Endodermal cell (in vitro differentiated cells): ENCODE results near the gene C2orf66. TPM values are rescaled to one million over a fixed set of nuclear protein-coding genes. Genes with fewer than 3 reads are reported as not detected.

Source experiments
- DNase-seq: peaks from one replicate; pipeline ENCODE4 v3.0.0-alpha.2; 2017
- H3K27ac ChIP-seq: 2 replicates; pipeline ENCODE4 v1.5.1; 2013; ENCODE audit warnings: mild to moderate bottlenecking, low read depth, low read length, moderate library complexity
- H3K27me3 ChIP-seq: 2 replicates; pipeline ENCODE4 v1.6.1; 2013; ENCODE audit warnings: mild to moderate bottlenecking, low read length, moderate library complexity; ENCODE audit not compliant: insufficient read depth, control insufficient read depth, poor library complexity, severe bottlenecking
- H3K36me3 ChIP-seq: 2 replicates; pipeline ENCODE4 v1.7.0; 2013; ENCODE audit warnings: mild to moderate bottlenecking, low read length, moderate library complexity; ENCODE audit not compliant: control insufficient read depth, insufficient read depth
- H3K4me1 ChIP-seq: one replicate; pipeline ENCODE4 v1.7.0; 2013; ENCODE audit warnings: low read length; ENCODE audit not compliant: control insufficient read depth, insufficient read depth
- H3K4me3 ChIP-seq: 2 replicates; pipeline ENCODE4 v1.5.1; 2013; ENCODE audit warnings: mild to moderate bottlenecking, low read length, moderate library complexity
- H3K9ac ChIP-seq: 2 replicates; pipeline ENCODE4 v1.6.1; 2013; ENCODE audit warnings: mild to moderate bottlenecking, low read length, moderate library complexity; ENCODE audit not compliant: poor library complexity, severe bottlenecking; ENCODE audit errors: extremely low read depth
- H3K9me3 ChIP-seq: 2 replicates; pipeline ENCODE4 v1.6.1; 2013; ENCODE audit warnings: mild to moderate bottlenecking, low read length, moderate library complexity; ENCODE audit not compliant: control insufficient read depth
- H3K27ac Mint-ChIP-seq: 2 replicates; pipeline ENCODE4 v1.8.0; 2020; ENCODE audit warnings: mixed read lengths
- H3K27me3 Mint-ChIP-seq: 2 replicates; pipeline ENCODE4 v1.8.0; 2021; ENCODE audit warnings: mild to moderate bottlenecking, mixed read lengths; ENCODE audit not compliant: insufficient read depth
- H3K36me3 Mint-ChIP-seq: 2 replicates; pipeline ENCODE4 v1.8.0; 2020; ENCODE audit warnings: low read depth, mixed read lengths
- H3K4me1 Mint-ChIP-seq: 2 replicates; pipeline ENCODE4 v1.8.0; 2020; ENCODE audit warnings: mixed read lengths
- H3K4me3 Mint-ChIP-seq: 2 replicates; pipeline ENCODE4 v1.8.0; 2020; ENCODE audit warnings: mild to moderate bottlenecking, moderate library complexity, mixed read lengths
- H3K9me3 Mint-ChIP-seq: 2 replicates; pipeline ENCODE4 v1.8.0; 2020; ENCODE audit warnings: mild to moderate bottlenecking, mixed read lengths
- WGBS, 2 experiments: methylation state at CpG; one replicate each; pipeline versions ENCODE4 v1.1.5 to v1.1.7; 2013; ENCODE audit warnings: missing lambda C conversion rate in 2 of 2, mixed read lengths in 1 of 2; ENCODE audit not compliant: insufficient coverage in 1 of 2, insufficient read length in 1 of 2; 5-methylcytosine and 5-hydroxymethylcytosine counted together
- total RNA-seq, 2 donors: library from RNA; stranded (reverse); fragmentation: NEBNext Ultra II Directional in 1 of 2; extraction: Animal tissue kit (Norgen Biotek cat#: 25700) in 1 of 2; gene quantifications; 2 replicates in 1 of 2; 3 replicates in 1 of 2; pipeline ENCODE4 v1.2.1, GENCODE V29; 2021
- TF ChIP-seq, protein P1 (sequence below): fragments of 200-600 bp; sonication (generic); conservative IDR thresholded peaks from 2 replicates; pipeline ENCODE4 v1.5.0; 2021; ENCODE audit warnings: antibody characterized with exemption, mild to moderate bottlenecking

C2orf66 gene
- total RNA-seq, 2 donors from 2014 or later: 0.15 to 0.20 TPM

DNA sequence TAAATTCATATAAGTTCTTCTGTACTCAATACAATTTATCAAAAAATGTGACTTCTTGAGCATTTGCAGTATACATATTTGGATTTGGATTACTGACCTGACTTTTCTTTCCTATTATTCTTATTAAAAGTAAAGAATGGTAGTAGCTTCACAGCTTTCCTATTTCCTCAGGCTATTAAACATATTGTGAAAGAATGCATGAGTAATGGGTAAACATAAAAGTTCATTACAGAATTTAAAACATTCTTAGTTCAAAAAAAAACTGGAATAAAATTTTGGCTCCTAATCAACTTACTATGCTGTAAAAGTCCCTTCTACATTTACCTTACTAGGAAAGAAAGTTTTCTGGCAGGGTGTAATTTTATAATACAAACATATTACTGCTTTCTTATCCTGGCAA is 27.3 kb upstream of the C2orf66 start:
- Mint-ChIP-seq H3K27me3 (no peaks in the 10 kb centered on the region), H3K9me3 (no peaks in the 10 kb centered on the region), H3K36me3 (peaks cover 45% of the 10 kb centered on the region), H3K4me1 (no peaks in the 10 kb centered on the region), H3K4me3 (no peak overlapping the region), H3K27ac (no peak overlapping the region)
- H3K27ac ChIP-seq: no peak overlapping the region
- H3K9me3 ChIP-seq: no peaks in the 10 kb centered on the region
- no peak for DNase-seq
- H3K27me3 ChIP-seq: no peaks in the 10 kb centered on the region
- TF ChIP-seq, protein P1, sequence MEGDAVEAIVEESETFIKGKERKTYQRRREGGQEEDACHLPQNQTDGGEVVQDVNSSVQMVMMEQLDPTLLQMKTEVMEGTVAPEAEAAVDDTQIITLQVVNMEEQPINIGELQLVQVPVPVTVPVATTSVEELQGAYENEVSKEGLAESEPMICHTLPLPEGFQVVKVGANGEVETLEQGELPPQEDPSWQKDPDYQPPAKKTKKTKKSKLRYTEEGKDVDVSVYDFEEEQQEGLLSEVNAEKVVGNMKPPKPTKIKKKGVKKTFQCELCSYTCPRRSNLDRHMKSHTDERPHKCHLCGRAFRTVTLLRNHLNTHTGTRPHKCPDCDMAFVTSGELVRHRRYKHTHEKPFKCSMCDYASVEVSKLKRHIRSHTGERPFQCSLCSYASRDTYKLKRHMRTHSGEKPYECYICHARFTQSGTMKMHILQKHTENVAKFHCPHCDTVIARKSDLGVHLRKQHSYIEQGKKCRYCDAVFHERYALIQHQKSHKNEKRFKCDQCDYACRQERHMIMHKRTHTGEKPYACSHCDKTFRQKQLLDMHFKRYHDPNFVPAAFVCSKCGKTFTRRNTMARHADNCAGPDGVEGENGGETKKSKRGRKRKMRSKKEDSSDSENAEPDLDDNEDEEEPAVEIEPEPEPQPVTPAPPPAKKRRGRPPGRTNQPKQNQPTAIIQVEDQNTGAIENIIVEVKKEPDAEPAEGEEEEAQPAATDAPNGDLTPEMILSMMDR: no peak
- H3K4me3 ChIP-seq: no peak overlapping the region
- no peaks in the 10 kb centered on the region for H3K4me1 ChIP-seq
- H3K36me3 ChIP-seq: peaks cover 66% of the 10 kb centered on the region
- H3K9ac ChIP-seq: no peak overlapping the region

GRCh38 chr2:196830701-196831100 is 21.5 kb upstream of the C2orf66 start:
- Histone ChIP-seq H3K27me3 (no peaks in the 10 kb centered on the region), H3K9ac (no peak overlapping the region), H3K4me3 (no peak overlapping the region), H3K9me3 (no peaks in the 10 kb centered on the region), H3K4me1 (no peaks in the 10 kb centered on the region), H3K36me3 (peaks cover 11% of the 10 kb centered on the region), H3K27ac (no peak overlapping the region)
- TF ChIP-seq, protein P1: no peak
- DNase-seq: no peak
- Mint-ChIP-seq H3K36me3 (peaks cover 13% of the 10 kb centered on the region), H3K27ac (no peak overlapping the region), H3K4me1 (peaks cover 4% of the 10 kb centered on the region), H3K9me3 (no peaks in the 10 kb centered on the region), H3K4me3 (no peak overlapping the region), H3K27me3 (no peaks in the 10 kb centered on the region)
- 88% methylated on average over 1 of the region's 1 CpG; no CpG with 5 or more reads in 1 of the 2 experiments for WGBS, 2 experiments

GRCh38 chr2:196827356-196827755 is 18.2 kb upstream of the C2orf66 start:
- Mint-ChIP-seq H3K27me3 (no peaks in the 10 kb centered on the region), H3K4me3 (no peak overlapping the region), H3K4me1 (peaks cover 4% of the 10 kb centered on the region), H3K36me3 (peaks cover 10% of the 10 kb centered on the region), H3K27ac (no peak overlapping the region), H3K9me3 (no peaks in the 10 kb centered on the region)
- H3K9me3 ChIP-seq: no peaks in the 10 kb centered on the region
- no peak overlapping the region for H3K27ac ChIP-seq
- H3K9ac ChIP-seq: no peak overlapping the region
- no peaks in the 10 kb centered on the region for H3K4me1 ChIP-seq
- H3K27me3 ChIP-seq: no peaks in the 10 kb centered on the region
- no peak for DNase-seq
- no peak overlapping the region for H3K4me3 ChIP-seq
- TF ChIP-seq, protein P1: no peak
- whole genome bisulfite sequencing, 2 experiments: 100% methylated on average over 1 of the region's 2 CpGs; no CpG with 5 or more reads in 1 of the 2 experiments
- no peaks in the 10 kb centered on the region for H3K36me3 ChIP-seq
